T-helper 1 cell treated with Interleukin-12 subunit alpha and Interleukin-12 subunit beta and Interleukin-4 antibody, amounts not matched to agents 30 μg/mL and 1 μg/mL, for 36 hours (primary cell): ENCODE measurements around the gene SUPT20HL2.
"Not testable (repeated sequence)": the region's sequence is repeated elsewhere in the genome, so short reads cannot be mapped to it uniquely, and the experiment has no call there.

Experiments used
- H3K27ac Mint-ChIP-seq: one replicate; pipeline ENCODE4 v1.8.0; 2021; ENCODE audit warnings: mild to moderate bottlenecking, mixed read lengths
- H3K27me3 Mint-ChIP-seq: one replicate; pipeline ENCODE4 v1.8.0; 2021; ENCODE audit warnings: low read depth, mixed read lengths
- H3K36me3 Mint-ChIP-seq: one replicate; pipeline ENCODE4 v1.8.0; 2021; ENCODE audit warnings: low read depth, mixed read lengths
- H3K4me1 Mint-ChIP-seq: one replicate; pipeline ENCODE4 v1.8.0; 2021; ENCODE audit warnings: low read depth, mixed read lengths
- H3K4me3 Mint-ChIP-seq: one replicate; pipeline ENCODE4 v1.8.0; 2021; ENCODE audit warnings: mild to moderate bottlenecking, moderate library complexity, mixed read lengths
- H3K9me3 Mint-ChIP-seq: one replicate; pipeline ENCODE4 v1.8.0; 2021; ENCODE audit warnings: mixed read lengths

SUPT20HL2 gene

DNA sequence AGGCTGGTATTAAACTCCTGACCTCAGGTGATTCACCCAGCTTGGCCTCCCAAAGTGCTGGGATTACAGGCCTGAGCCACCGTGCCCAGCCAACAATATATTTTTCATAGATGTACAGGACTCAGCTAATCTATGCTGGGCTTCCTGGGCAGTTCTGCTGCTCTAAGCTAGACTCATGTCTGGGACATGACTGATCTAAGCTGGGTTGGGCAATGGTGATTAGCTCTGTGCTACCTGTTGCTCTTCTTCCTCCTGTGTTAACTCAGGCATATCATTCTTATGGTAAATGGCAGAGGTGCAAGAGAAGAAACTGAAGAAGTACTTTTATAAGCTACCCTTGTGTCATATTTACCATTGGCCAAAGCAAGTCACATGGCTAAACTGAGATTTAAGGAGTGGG lies 11.4 kb upstream of the SUPT20HL2 start:
- Mint-ChIP-seq H3K4me1 (no peaks in the 10 kb centered on the region), H3K9me3 (no peaks in the 10 kb centered on the region), H3K27me3 (peaks cover 7% of the 10 kb centered on the region), H3K36me3 (no peaks in the 10 kb centered on the region), H3K27ac (no peak overlapping the region), H3K4me3 (no peak overlapping the region)

DNA sequence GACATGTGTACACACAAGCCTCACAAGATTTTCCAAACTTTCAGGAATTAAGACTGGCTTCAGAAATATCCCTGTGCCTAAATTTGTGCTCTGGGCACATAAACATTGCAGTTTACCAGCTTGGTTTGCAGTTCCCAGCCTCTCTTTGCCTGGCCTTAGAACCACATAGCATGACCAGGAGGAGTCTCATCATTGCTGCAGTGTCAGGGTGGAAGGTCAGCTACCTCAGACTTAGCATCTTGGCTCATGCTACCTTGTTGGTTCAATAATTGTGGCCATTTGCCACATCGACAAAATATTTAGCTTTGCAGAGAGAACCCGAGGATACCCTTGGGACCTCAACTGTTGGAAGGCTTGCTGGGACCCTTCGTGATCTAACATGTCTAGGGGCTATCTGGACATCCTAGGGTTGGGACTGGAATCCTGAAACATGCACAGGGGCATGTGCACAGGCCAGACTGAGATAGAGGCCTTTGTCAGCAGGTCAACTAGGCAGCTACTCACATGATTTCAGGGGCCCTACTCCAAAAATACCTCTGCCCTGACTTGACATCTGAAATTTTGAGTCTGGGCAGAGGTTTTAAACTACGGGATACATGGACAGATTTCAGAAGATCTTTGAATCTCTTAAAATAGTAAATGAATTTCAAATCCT lies 8.0 kb upstream of the SUPT20HL2 start:
- Mint-ChIP-seq H3K4me1 (no peaks in the 10 kb centered on the region), H3K4me3 (no peak overlapping the region), H3K27ac (no peak overlapping the region), H3K27me3 (peaks cover 7% of the 10 kb centered on the region), H3K9me3 (no peaks in the 10 kb centered on the region), H3K36me3 (no peaks in the 10 kb centered on the region)

DNA sequence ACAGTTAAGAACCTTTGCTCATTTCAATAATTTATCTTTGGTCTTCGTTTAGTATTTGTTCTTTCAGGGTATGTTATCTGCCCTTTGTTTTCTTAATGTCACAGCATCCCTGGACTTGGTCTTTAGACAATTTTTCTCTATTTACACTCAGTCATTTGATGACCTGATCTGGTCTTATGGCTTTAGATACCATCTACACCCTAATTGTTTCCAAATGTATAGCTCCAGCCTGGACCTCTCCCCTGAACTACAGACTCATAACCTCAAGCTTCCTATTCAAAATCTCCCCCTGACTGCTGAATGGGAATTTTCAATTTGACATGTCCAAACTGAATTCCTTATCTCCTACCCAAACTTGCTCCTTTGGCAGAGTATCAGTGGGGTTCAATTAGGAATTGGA lies 3.7 kb upstream of the SUPT20HL2 start:
- H3K27ac Mint-ChIP-seq, result no peak overlapping the region
- H3K4me1 Mint-ChIP-seq, result no peaks in the 10 kb centered on the region
- H3K36me3 Mint-ChIP-seq, result no peaks in the 10 kb centered on the region
- no peaks in the 10 kb centered on the region for H3K27me3 Mint-ChIP-seq
- no peak overlapping the region for H3K4me3 Mint-ChIP-seq
- no peaks in the 10 kb centered on the region for H3K9me3 Mint-ChIP-seq

- Mint-ChIP-seq H3K4me1 (no peaks in the 10 kb centered on the region), H3K36me3 (no peaks in the 10 kb centered on the region), H3K4me3 (no peak overlapping the region), H3K27ac (no peak overlapping the region), H3K27me3 (no peaks in the 10 kb centered on the region), H3K9me3 (no peaks in the 10 kb centered on the region)
Observed at GRCh38 chrX:24316111-24316510, 2.2 kb upstream of the SUPT20HL2 start.

- not testable (repeated sequence) for H3K4me3 Mint-ChIP-seq, H3K27me3 Mint-ChIP-seq, H3K27ac Mint-ChIP-seq, H3K9me3 Mint-ChIP-seq, H3K4me1 Mint-ChIP-seq, H3K36me3 Mint-ChIP-seq
Observed at GRCh38 chrX:24312249-24312607, 1.6 kb downstream of the SUPT20HL2 start.

DNA sequence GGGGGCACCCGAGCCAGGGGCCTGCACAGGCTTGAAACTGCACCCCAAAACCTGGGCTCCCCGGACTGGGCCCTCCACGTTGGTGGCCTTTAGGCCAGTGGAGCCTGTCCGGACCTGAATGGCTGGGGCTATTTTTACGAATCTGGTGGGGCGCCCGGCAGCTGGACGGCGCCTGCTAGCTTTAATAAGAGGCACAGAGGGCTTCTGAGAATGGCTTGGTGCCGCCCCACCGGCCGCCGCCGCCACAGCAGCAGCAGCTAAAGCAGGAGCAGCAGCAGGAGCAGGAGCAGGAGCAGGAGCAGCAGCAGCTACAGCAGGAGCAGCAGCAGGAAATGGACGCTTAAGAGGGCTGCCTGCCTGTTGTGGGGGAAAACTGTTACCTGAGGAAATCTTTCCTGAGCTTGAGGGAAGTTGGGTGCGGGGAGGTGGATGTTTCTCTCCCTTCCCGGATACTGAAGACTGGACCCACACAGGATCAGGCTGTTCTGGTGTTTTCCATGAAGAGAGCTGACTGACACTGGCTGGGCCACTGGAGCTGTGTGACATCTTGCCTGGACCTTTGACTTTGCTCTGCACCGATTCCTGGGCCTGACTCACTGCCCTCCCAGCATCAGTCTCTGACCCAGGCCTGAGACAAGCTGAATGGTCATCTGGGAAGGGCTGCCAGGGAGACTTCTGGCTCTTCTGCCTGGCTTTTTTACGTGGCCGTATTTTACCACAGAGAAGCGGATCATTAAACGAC lies 2.2 kb downstream of the SUPT20HL2 start:
- not testable (repeated sequence) for H3K27me3 Mint-ChIP-seq

DNA sequence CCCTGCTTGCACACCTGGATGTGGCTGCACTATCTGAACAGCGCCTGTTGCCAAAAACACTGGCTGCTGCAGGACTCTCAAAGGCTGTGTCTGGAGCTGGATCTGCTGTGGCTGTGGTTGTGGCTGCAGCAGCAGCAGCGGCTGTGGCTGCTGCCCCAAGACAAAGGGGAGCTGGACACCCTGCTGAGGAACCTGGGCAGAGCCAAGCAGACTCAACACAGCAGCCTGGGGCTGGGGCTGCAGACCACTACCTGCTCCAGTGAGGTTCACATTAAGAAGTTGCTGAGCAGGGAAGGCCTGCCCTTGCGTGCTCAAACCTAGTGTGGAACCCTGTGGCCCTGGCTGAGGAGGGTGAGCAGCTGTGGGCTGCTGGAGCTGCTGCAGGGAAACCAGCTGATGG lies 3.0 kb downstream of the SUPT20HL2 start:
- H3K9me3 Mint-ChIP-seq, H3K27ac Mint-ChIP-seq, H3K27me3 Mint-ChIP-seq, H3K4me3 Mint-ChIP-seq, H3K36me3 Mint-ChIP-seq, H3K4me1 Mint-ChIP-seq: not testable (repeated sequence)

More for the DNA sequence above, 2.2 kb downstream of the SUPT20HL2 start:
- H3K4me1 Mint-ChIP-seq, H3K27ac Mint-ChIP-seq, H3K9me3 Mint-ChIP-seq, H3K36me3 Mint-ChIP-seq, H3K4me3 Mint-ChIP-seq: not testable (repeated sequence)

GRCh38 chrX:24309580-24310374 lies 4.1 kb downstream of the SUPT20HL2 start:
- H3K4me1 Mint-ChIP-seq, H3K36me3 Mint-ChIP-seq, H3K27me3 Mint-ChIP-seq, H3K4me3 Mint-ChIP-seq, H3K9me3 Mint-ChIP-seq, H3K27ac Mint-ChIP-seq: not testable (repeated sequence)

GRCh38 chrX:24308803-24309202 lies 5.1 kb downstream of the SUPT20HL2 start:
- not testable (repeated sequence) for H3K4me3 Mint-ChIP-seq, H3K4me1 Mint-ChIP-seq, H3K9me3 Mint-ChIP-seq, H3K36me3 Mint-ChIP-seq, H3K27me3 Mint-ChIP-seq
- H3K27ac Mint-ChIP-seq, result peak overlapping the region; percentile 34

GRCh38 chrX:24306440-24306839 lies 7.4 kb downstream of the SUPT20HL2 start:
- Mint-ChIP-seq H3K36me3 (no peaks in the 10 kb centered on the region), H3K27ac (no peak overlapping the region), H3K4me3 (no peak overlapping the region), H3K4me1 (peaks cover 6% of the 10 kb centered on the region), H3K27me3 (no peaks in the 10 kb centered on the region), H3K9me3 (no peaks in the 10 kb centered on the region)

DNA sequence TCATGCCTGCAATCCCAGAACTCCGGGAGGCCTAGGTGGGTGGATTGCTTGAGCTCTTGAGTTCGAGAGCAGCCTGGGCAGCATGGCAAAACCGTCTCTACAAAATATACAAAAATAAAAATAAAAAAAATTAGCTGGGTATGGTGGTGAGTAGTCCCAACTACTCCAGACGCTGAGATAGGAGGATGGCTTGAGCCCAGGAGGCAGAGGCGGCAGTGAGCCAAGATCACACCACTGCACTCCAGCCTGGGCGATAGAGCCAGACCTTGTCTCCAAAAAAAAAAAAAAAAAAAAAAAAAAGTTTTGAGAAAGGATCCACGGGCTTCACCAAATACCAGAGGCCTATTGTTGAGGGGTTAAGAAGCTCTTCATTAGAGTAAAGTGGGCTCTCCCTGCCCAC lies 8.0 kb downstream of the SUPT20HL2 start:
- no peaks in the 10 kb centered on the region for H3K27me3 Mint-ChIP-seq
- H3K27ac Mint-ChIP-seq, result no peak overlapping the region
- H3K4me3 Mint-ChIP-seq, result no peak overlapping the region
- no peaks in the 10 kb centered on the region for H3K36me3 Mint-ChIP-seq
- H3K9me3 Mint-ChIP-seq, result no peaks in the 10 kb centered on the region
- peaks cover 6% of the 10 kb centered on the region for H3K4me1 Mint-ChIP-seq

DNA sequence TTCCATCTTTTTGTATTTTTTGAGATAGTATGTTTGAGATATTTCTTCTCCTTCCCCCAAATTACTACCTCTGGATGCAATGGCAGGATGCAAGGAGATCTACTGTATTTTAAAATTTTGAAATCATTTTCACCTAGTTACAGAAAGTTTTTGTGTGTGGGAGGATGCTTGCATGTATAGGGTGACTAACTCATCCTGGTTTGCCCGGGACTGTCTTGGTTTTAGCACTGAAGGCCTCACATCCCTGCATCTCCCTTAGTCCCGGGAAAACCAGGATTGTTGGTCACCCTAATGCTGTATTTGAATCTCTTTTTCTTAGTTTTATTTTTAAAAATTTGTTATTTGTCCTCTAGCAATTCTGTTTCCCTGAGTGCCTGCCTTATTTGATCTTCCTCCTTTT lies 12.1 kb downstream of the SUPT20HL2 start:
- H3K27ac Mint-ChIP-seq, result no peak overlapping the region
- no peaks in the 10 kb centered on the region for H3K4me1 Mint-ChIP-seq
- H3K27me3 Mint-ChIP-seq, result peaks cover 3% of the 10 kb centered on the region
- no peaks in the 10 kb centered on the region for H3K36me3 Mint-ChIP-seq
- no peaks in the 10 kb centered on the region for H3K9me3 Mint-ChIP-seq
- no peak overlapping the region for H3K4me3 Mint-ChIP-seq

GRCh38 chrX:24301060-24301459 lies 12.8 kb downstream of the SUPT20HL2 start:
- no peaks in the 10 kb centered on the region for H3K36me3 Mint-ChIP-seq
- no peak overlapping the region for H3K4me3 Mint-ChIP-seq
- H3K27me3 Mint-ChIP-seq, result peaks cover 3% of the 10 kb centered on the region
- no peak overlapping the region for H3K27ac Mint-ChIP-seq
- no peaks in the 10 kb centered on the region for H3K9me3 Mint-ChIP-seq
- H3K4me1 Mint-ChIP-seq, result no peaks in the 10 kb centered on the region

DNA sequence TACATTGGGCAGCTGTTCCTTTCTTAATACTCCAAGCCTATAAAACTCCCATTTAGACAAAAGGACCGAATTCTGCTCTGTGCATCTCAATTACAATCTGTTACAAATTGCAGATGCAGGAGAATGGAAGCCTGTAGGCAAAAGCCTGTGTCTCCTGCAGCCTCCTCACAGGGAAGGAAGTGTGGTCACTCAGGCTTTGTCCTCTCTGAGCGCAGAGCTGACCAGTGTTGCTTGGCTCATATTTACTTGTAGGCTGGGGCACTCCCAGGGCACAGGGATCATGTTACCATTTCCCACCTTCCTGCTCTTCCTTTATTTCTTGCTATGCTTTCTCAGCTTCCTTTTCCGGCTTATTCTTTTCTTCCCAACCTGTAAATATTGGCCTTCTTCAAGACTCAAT lies 15.7 kb downstream of the SUPT20HL2 start:
- Mint-ChIP-seq H3K27me3 (peaks cover 3% of the 10 kb centered on the region), H3K4me1 (no peaks in the 10 kb centered on the region), H3K4me3 (no peak overlapping the region), H3K36me3 (no peaks in the 10 kb centered on the region), H3K27ac (no peak overlapping the region), H3K9me3 (no peaks in the 10 kb centered on the region)

DNA sequence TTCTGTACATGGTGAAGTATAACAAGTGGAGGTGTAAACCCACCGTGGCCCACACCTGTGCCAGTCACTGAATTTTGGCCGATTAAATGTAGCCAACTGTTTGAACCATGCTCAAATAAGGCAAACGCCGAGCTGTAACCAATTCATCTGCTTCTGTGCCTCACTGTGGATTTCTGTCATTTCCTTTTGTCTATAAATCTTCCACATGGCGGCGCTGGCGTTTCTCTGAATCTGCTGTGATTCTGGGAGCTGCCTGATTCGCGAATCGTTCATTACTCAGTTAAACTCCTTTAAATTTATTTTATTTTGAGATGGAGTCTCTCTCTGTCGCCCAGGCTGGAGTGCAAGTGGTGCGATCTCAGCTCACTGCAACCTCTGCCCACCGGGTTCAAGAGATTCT lies 19.2 kb downstream of the SUPT20HL2 start:
- Mint-ChIP-seq H3K36me3 (no peaks in the 10 kb centered on the region), H3K27me3 (peaks cover 3% of the 10 kb centered on the region), H3K9me3 (no peaks in the 10 kb centered on the region), H3K4me3 (no peak overlapping the region), H3K27ac (no peak overlapping the region), H3K4me1 (no peaks in the 10 kb centered on the region)
